Fibroblast of lung (primary cell): ENCODE data around the gene SIM1.

ENCODE experiments used
- CTCF ChIP-seq, 2 donors: IDR thresholded peaks in 1 of 2; conservative IDR thresholded peaks in 1 of 2; 1 replicate in 1 of 2; 2 replicates in 1 of 2; pipeline ENCODE4 v1.5.1; 2011 to 2012; ENCODE audit warnings: low read length in 2 of 2, control low read depth in 1 of 2, inconsistent platforms in 1 of 2, low read depth in 1 of 2, mild to moderate bottlenecking in 1 of 2
- EZH2 ChIP-seq: IDR thresholded peaks from 2 replicates; pipeline ENCODE4 v1.5.1; 2012; ENCODE audit warnings: low read length, control low read depth, mild to moderate bottlenecking; ENCODE audit errors: missing control alignments

GRCh38 chr6:100417036-100417435 is 47.7 kb downstream of the SIM1 start:
- TF ChIP-seq CTCF (conservative IDR thresholded peaks at IDR 0.05 in 1 of 2, IDR thresholded peaks at IDR 0.05 in 1 of 2; ENCODE audit: low read depth in 1 of 2, low read length in 2 of 2) (no peak), EZH2 (no peak)
